Measurements from ENCODE around the gene SH2D3A.
"Not testable (repeated sequence)": the region's sequence is repeated elsewhere in the genome, so short reads cannot be mapped to it uniquely, and the experiment has no call there.

Gene SH2D3A

DNA sequence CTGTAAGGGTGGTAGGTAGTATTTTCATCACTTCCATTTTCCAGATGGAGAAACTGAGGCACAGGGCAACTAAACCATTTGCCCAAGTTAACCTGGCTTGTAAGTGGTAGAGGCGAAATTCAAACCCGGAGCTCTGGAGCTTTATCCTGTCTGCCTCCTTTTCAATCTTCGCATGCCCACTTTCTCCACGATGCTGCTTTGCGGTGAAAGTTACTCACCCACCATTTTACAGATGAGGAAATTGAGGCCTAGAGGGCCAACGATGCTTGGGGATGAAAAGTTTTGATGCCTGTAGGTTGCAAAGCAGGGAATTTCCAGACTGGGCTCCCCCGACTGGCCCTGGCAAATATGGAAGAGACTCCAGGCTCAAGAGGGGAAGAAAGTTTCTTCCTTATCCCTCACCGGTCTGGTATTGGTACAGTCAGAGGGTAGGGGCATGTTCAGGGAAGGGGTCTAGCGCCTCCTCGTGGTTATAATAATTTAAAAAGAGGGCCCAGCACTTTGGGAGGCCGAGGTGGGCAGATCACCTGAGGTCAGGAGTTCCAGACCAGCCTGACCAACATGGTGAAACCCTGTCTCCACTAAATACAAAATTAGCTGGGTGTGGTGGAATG is 1.9 kb upstream of the SH2D3A start:
- Histone ChIP-seq H3K4me1 (ENCODE audit: control insufficient read depth in 1 of 2, insufficient read depth in 2 of 2, low read length in 2 of 2) (peaks cover 0 to 18% of the 10 kb centered on the region in 2 donors), H3K9me3 (ENCODE audit: control insufficient read depth in 1 of 2, low read length in 2 of 2) (no peaks in the 10 kb centered on the region), H3K27ac (ENCODE audit: low read length) (no peak overlapping the region), H3K36me3 (ENCODE audit: control insufficient read depth in 1 of 2, insufficient read depth in 2 of 2, low read length in 2 of 2) (no peaks in the 10 kb centered on the region), H3K4me3 (ENCODE audit: low read depth in 1 of 2, low read length in 2 of 2) (no peak overlapping the region), H3K27me3 (ENCODE audit: low read depth, low read length) (no peaks in the 10 kb centered on the region)

- Histone ChIP-seq H3K4me1 (ENCODE audit: control insufficient read depth in 1 of 2, insufficient read depth in 2 of 2, low read length in 2 of 2) (peaks cover 0 to 18% of the 10 kb centered on the region in 2 donors), H3K27me3 (ENCODE audit: low read depth, low read length) (no peaks in the 10 kb centered on the region), H3K27ac (ENCODE audit: low read length) (no peak overlapping the region), H3K36me3 (ENCODE audit: control insufficient read depth in 1 of 2, insufficient read depth in 2 of 2, low read length in 2 of 2) (no peaks in the 10 kb centered on the region), H3K9me3 (ENCODE audit: control insufficient read depth in 1 of 2, low read length in 2 of 2) (no peaks in the 10 kb centered on the region), H3K4me3 (ENCODE audit: low read depth in 1 of 2, low read length in 2 of 2) (peak overlapping the region in 1 of 2 donors; percentile 37)
These were observed 1.1 kb upstream of the SH2D3A start for GRCh38 chr19:6768236-6768785.

DNA sequence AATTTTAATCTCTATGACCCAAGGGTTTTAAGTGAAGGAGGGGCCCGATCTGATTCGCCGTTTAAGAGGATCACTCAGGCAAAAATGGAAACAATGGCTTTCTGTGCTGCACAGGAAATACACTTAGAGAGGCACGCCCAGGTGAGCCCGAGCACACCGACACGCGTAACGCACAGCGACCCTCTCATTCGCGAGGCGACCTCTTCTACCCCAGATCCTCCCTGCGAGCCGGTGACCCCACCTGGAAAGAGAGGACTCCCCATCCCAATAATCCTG is 216 bp downstream of the SH2D3A start:
- no peaks in the 10 kb centered on the region for H3K27me3 ChIP-seq (ENCODE audit: low read depth, low read length)
- no peaks in the 10 kb centered on the region for H3K36me3 ChIP-seq (ENCODE audit: control insufficient read depth in 1 of 2, insufficient read depth in 2 of 2, low read length in 2 of 2)
- peak overlapping the region; percentile 85 for H3K27ac ChIP-seq (ENCODE audit: low read length)
- peaks cover 0 to 18% of the 10 kb centered on the region in 2 donors for H3K4me1 ChIP-seq (ENCODE audit: control insufficient read depth in 1 of 2, insufficient read depth in 2 of 2, low read length in 2 of 2)
- no peaks in the 10 kb centered on the region for H3K9me3 ChIP-seq (ENCODE audit: control insufficient read depth in 1 of 2, low read length in 2 of 2)
- peak overlapping the region; percentile 50 to 58 for H3K4me3 ChIP-seq (ENCODE audit: low read depth in 1 of 2, low read length in 2 of 2)

GRCh38 chr19:6766357-6767080 is 716 bp downstream of the SH2D3A start:
- H3K4me1 ChIP-seq (ENCODE audit: control insufficient read depth in 1 of 2, insufficient read depth in 2 of 2, low read length in 2 of 2), result peaks cover 0 to 18% of the 10 kb centered on the region in 2 donors
- no peaks in the 10 kb centered on the region for H3K9me3 ChIP-seq (ENCODE audit: control insufficient read depth in 1 of 2, low read length in 2 of 2)
- H3K27me3 ChIP-seq (ENCODE audit: low read depth, low read length), result no peaks in the 10 kb centered on the region
- H3K36me3 ChIP-seq (ENCODE audit: control insufficient read depth in 1 of 2, insufficient read depth in 2 of 2, low read length in 2 of 2), result no peaks in the 10 kb centered on the region
- H3K27ac ChIP-seq (ENCODE audit: low read length), result peak overlapping the region; percentile 85
- H3K4me3 ChIP-seq (ENCODE audit: low read depth in 1 of 2, low read length in 2 of 2), result peak overlapping the region; percentile 50 to 58

DNA sequence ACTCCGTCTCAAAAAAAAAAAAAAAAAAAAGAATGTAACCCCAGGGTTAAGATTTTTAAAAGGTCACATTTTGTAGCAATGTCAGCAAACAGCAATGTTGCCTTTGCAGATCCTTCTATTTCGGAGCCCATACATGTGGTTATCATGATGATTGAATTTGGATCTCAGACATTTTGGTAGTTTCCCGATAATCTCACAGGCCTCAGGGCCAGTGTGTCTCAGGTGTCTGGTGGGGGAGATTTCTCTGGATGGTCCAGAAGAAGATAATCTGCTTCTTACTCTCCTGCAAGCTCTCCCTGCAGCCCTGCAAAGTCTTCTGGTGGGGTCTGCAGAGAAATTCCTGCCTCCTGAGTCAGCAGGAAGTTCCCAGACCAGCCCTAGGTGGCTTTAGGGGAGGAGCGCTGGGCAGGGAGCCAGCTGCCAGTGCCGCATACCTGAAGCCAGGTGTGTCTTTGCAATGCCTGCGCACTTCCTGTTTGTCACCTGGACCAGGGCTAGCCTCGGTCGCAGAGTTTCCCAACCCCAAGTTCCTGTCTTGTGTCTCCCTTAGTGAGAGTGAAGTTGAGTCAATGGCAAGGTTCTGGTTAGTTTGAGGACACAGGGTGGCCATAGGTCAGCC is 1.4 kb downstream of the SH2D3A start:
- Histone ChIP-seq H3K36me3 (ENCODE audit: control insufficient read depth in 1 of 2, insufficient read depth in 2 of 2, low read length in 2 of 2) (no peaks in the 10 kb centered on the region), H3K27me3 (ENCODE audit: low read depth, low read length) (no peaks in the 10 kb centered on the region), H3K9me3 (ENCODE audit: control insufficient read depth in 1 of 2, low read length in 2 of 2) (peaks cover 0 to 2% of the 10 kb centered on the region in 2 donors), H3K4me3 (ENCODE audit: low read depth in 1 of 2, low read length in 2 of 2) (peak overlapping the region in 1 of 2 donors; percentile 58), H3K4me1 (ENCODE audit: control insufficient read depth in 1 of 2, insufficient read depth in 2 of 2, low read length in 2 of 2) (peaks cover 0 to 18% of the 10 kb centered on the region in 2 donors), H3K27ac (ENCODE audit: low read length) (peak overlapping the region; percentile 85)

GRCh38 chr19:6762253-6762797 is 4.9 kb downstream of the SH2D3A start:
- not testable (repeated sequence) for H3K9me3 ChIP-seq (ENCODE audit: control insufficient read depth in 1 of 2, low read length in 2 of 2); H3K36me3 ChIP-seq (ENCODE audit: control insufficient read depth in 1 of 2, insufficient read depth in 2 of 2, low read length in 2 of 2); H3K27me3 ChIP-seq (ENCODE audit: low read depth, low read length); H3K27ac ChIP-seq (ENCODE audit: low read length); H3K4me3 ChIP-seq (ENCODE audit: low read depth in 1 of 2, low read length in 2 of 2)
- peaks cover 0 to 12% of the 10 kb centered on the region in 2 donors for H3K4me1 ChIP-seq (ENCODE audit: control insufficient read depth in 1 of 2, insufficient read depth in 2 of 2, low read length in 2 of 2)

- H3K4me1 ChIP-seq (ENCODE audit: control insufficient read depth in 1 of 2, insufficient read depth in 2 of 2, low read length in 2 of 2), result peaks cover 0 to 2% of the 10 kb centered on the region in 2 donors
- H3K27ac ChIP-seq (ENCODE audit: low read length), result no peak overlapping the region
- H3K9me3 ChIP-seq (ENCODE audit: control insufficient read depth in 1 of 2, low read length in 2 of 2), result peaks cover 0 to 2% of the 10 kb centered on the region in 2 donors
- H3K27me3 ChIP-seq (ENCODE audit: low read depth, low read length), result no peaks in the 10 kb centered on the region
- H3K36me3 ChIP-seq (ENCODE audit: control insufficient read depth in 1 of 2, insufficient read depth in 2 of 2, low read length in 2 of 2), result no peaks in the 10 kb centered on the region
- H3K4me3 ChIP-seq (ENCODE audit: low read depth in 1 of 2, low read length in 2 of 2), result no peak overlapping the region
These were observed 6.1 kb downstream of the SH2D3A start for GRCh38 chr19:6761053-6761676.

- Histone ChIP-seq H3K27me3 (ENCODE audit: low read depth, low read length) (no peaks in the 10 kb centered on the region), H3K4me3 (ENCODE audit: low read depth in 1 of 2, low read length in 2 of 2) (no peak overlapping the region), H3K9me3 (ENCODE audit: control insufficient read depth in 1 of 2, low read length in 2 of 2) (peaks cover 0 to 2% of the 10 kb centered on the region in 2 donors), H3K36me3 (ENCODE audit: control insufficient read depth in 1 of 2, insufficient read depth in 2 of 2, low read length in 2 of 2) (no peaks in the 10 kb centered on the region), H3K4me1 (ENCODE audit: control insufficient read depth in 1 of 2, insufficient read depth in 2 of 2, low read length in 2 of 2) (no peaks in the 10 kb centered on the region), H3K27ac (ENCODE audit: low read length) (no peak overlapping the region)
These were observed 6.6 kb downstream of the SH2D3A start for GRCh38 chr19:6760606-6761005.

DNA sequence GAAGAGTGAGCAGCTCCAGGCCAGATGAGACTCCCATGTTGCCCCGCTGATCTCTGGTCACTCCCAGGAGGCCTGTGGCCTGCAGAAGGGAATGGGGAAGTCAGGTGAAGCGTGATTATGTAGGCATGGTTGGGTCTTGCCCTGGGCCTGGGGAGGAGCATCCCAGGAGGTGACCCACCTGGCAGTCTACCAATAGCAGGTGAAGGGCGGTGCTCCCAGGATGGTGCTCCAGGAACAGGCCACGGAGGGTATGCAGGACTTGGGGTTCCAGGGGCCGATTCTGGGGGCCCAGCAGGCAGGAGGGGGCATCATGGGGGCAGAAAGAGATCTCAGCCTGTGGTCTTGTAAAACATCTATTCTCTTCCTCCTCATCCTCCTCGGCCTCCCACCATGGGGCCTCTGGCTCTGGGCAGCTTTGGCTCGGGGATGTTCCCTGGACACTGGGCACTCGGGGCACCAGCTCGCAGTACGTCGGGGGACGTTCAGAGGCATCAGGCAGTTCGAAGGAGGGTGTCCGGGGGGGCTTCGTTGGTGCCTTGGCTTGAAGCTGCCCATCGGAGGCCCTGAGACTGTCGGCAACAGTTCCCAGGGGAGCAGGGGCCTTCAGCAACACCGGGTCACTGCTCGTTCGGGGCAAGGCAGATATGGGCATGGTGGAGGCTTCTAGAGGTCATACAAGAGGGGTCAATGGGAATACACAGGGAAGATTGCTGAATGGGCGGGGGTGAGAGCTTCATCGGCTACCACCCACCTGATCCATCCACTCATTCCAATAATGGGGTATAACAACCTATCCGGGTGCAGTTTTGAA is 12.4 kb downstream of the SH2D3A start:
- H3K27me3 ChIP-seq (ENCODE audit: low read depth, low read length), result no peaks in the 10 kb centered on the region
- no peak overlapping the region for H3K27ac ChIP-seq (ENCODE audit: low read length)
- no peaks in the 10 kb centered on the region for H3K9me3 ChIP-seq (ENCODE audit: control insufficient read depth in 1 of 2, low read length in 2 of 2)
- H3K4me1 ChIP-seq (ENCODE audit: control insufficient read depth in 1 of 2, insufficient read depth in 2 of 2, low read length in 2 of 2), result peaks cover 0 to 14% of the 10 kb centered on the region in 2 donors
- peaks cover 0 to 15% of the 10 kb centered on the region in 2 donors for H3K36me3 ChIP-seq (ENCODE audit: control insufficient read depth in 1 of 2, insufficient read depth in 2 of 2, low read length in 2 of 2)
- H3K4me3 ChIP-seq (ENCODE audit: low read depth in 1 of 2, low read length in 2 of 2), result no peak overlapping the region

DNA sequence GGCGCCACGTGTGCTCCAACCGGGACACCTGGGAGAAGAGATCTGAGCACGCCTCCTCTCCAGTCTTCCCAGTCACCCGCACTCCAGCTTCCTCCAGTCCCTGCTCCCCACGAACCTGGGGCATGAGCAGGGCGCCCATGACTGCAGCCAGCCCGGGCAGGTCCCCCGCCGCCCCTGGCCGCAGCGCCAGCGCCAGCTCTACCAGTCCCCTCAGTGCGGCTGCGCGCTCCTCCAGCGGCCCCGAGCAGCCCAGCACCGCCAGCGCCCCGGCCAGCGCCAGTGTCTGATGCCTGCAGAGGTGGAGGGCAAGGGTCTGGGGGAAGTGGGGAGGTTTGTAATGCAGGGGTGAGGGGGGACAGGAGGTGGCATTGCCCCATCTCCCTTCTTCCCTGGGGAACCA is 13.1 kb downstream of the SH2D3A start:
- no peaks in the 10 kb centered on the region for H3K9me3 ChIP-seq (ENCODE audit: control insufficient read depth in 1 of 2, low read length in 2 of 2)
- peaks cover 3 to 22% of the 10 kb centered on the region in 2 donors for H3K36me3 ChIP-seq (ENCODE audit: control insufficient read depth in 1 of 2, insufficient read depth in 2 of 2, low read length in 2 of 2)
- H3K27ac ChIP-seq (ENCODE audit: low read length), result no peak overlapping the region
- peak overlapping the region in 1 of 2 donors; percentile 59 for H3K4me3 ChIP-seq (ENCODE audit: low read depth in 1 of 2, low read length in 2 of 2)
- H3K4me1 ChIP-seq (ENCODE audit: control insufficient read depth in 1 of 2, insufficient read depth in 2 of 2, low read length in 2 of 2), result peaks cover 0 to 14% of the 10 kb centered on the region in 2 donors
- H3K27me3 ChIP-seq (ENCODE audit: low read depth, low read length), result no peaks in the 10 kb centered on the region

Data from muscle layer of duodenum (tissue), 2 donors.